ENCODE data around the gene MELK.
"Not testable (repeated sequence)": the region's sequence is repeated elsewhere in the genome, so short reads cannot be mapped to it uniquely, and the experiment has no call there.

GRCh38 chr9:36550631-36551098, 22.0 kb upstream of the MELK start:
- TF ChIP-seq CTCF, POLR2A (IDR thresholded peaks at IDR 0.05): not testable (repeated sequence)

All from testis (tissue), 2 donors.